K562 (cell line): ENCODE data around the gene TMEM41B. TPM values are rescaled to one million over a fixed set of nuclear protein-coding genes. Genes with fewer than 3 reads are reported as not detected.

Experiments
- ATAC-seq: fragments of 200-7000 bp; cut with Tn5 transposase; 3 replicates; pipeline ENCODE4 v1.9.1; 2020; ENCODE audit warnings: moderate library complexity
- Bru-seq: library from RNA; stranded (reverse); fragments of 400-500 nt; gene quantifications from one replicate; lab custom pipeline; 2021; lab: Mats Ljungman, UMichigan
- BruChase-seq, 2 experiments: library from RNA; stranded (reverse); fragments of 400-500 nt; gene quantifications; one replicate each; lab custom pipeline; 2021; lab: Mats Ljungman, UMichigan
- BruUV-seq: library from RNA; stranded (reverse); fragments of 400-500 nt; replicated peaks from 2 replicates; lab custom pipeline; 2021; lab: Mats Ljungman, UMichigan
- CTCF ChIA-PET: fragments of 300-600 bp; formaldehyde crosslinking; extraction: SDS; loops from one replicate; lab custom pipeline; 2021; ENCODE audit warnings: low intra/inter-chr PET ratio; lab: Yijun Ruan, JAX
- POLR2A ChIA-PET: fragments of 300-600, 350-650 bp; sonication (Branson Sonifier 250); formaldehyde crosslinking; extraction: SDS; loops from one replicate; lab custom pipeline; 2021; ENCODE audit warnings: antibody characterized with exemption, inconsistent platforms; lab: Yijun Ruan, JAX
- DNase-seq, 4 experiments: peaks; one replicate each; pipeline versions ENCODE4 v3.0.0 to v3.0.0-alpha.2; 2011 to 2018; ENCODE audit warnings: low spot score in 3 of 4, mixed read lengths in 3 of 4; ENCODE audit errors: extremely low read depth in 1 of 4
- FAIRE-seq: peaks from 2 replicates; lab custom pipeline; 2011; peaks lifted over from hg19 to GRCh38; lab: Jason Lieb, UNC
- H2AFZ ChIP-seq: 2 replicates; pipeline ENCODE4 v1.6.0; 2011; ENCODE audit warnings: low read depth, low read length, control low read depth, inconsistent platforms
- H3K27ac ChIP-seq: fragments of 200-600 bp; 3 replicates; pipeline ENCODE4 v1.8.0; 2011; ENCODE audit warnings: low read depth, mild to moderate bottlenecking, control low read depth, inconsistent platforms, low read length, moderate library complexity, mixed read lengths; ENCODE audit errors: extremely low read depth
- H3K27me3 ChIP-seq, 2 experiments: fragments of 300-600 bp in 1 of 2; 2 replicates in 1 of 2; 3 replicates in 1 of 2; pipeline versions ENCODE4 v1.6.0 to v1.8.0; 2011; ENCODE audit warnings: inconsistent platforms in 2 of 2, low read length in 2 of 2, mild to moderate bottlenecking in 1 of 2, mixed read lengths in 1 of 2, moderate library complexity in 1 of 2; ENCODE audit not compliant: control insufficient read depth in 2 of 2, insufficient read depth in 2 of 2
- H3K36me3 ChIP-seq: fragments of 300-600 bp; 3 replicates; pipeline ENCODE4 v1.8.0; 2011; ENCODE audit warnings: mild to moderate bottlenecking, low read length, inconsistent platforms; ENCODE audit not compliant: control insufficient read depth, insufficient read depth
- H3K4me1 ChIP-seq, 2 experiments: fragments of 200-600 bp in 1 of 2; replicated peaks in 1 of 2; 2 replicates in 1 of 2; 3 replicates in 1 of 2; pipeline versions ENCODE4 v1.5.1 to v1.8.0; 2011; ENCODE audit warnings: inconsistent platforms in 2 of 2, low read length in 2 of 2, mild to moderate bottlenecking in 1 of 2, mixed read lengths in 1 of 2, moderate library complexity in 1 of 2; ENCODE audit not compliant: control insufficient read depth in 2 of 2, insufficient read depth in 2 of 2
- H3K4me2 ChIP-seq: 2 replicates; pipeline ENCODE4 v1.6.1; 2011; ENCODE audit warnings: low read length, control low read depth, inconsistent platforms, mixed read lengths; ENCODE audit not compliant: insufficient read depth
- H3K4me3 ChIP-seq: fragments of 200-600 bp; sonication (generic), shearing (Covaris generic); 2 replicates; pipeline ENCODE4 v1.5.1; 2016; ENCODE audit warnings: control low read depth, inconsistent platforms
- H3K79me2 ChIP-seq: fragments of 200-600 bp; 3 replicates; pipeline ENCODE4 v1.8.0; 2011; ENCODE audit warnings: low read length, inconsistent platforms; ENCODE audit not compliant: control insufficient read depth, insufficient read depth
- H3K9ac ChIP-seq, 2 experiments: 2 replicates each; pipeline versions ENCODE4 v1.6.0 to v1.6.1; 2011; ENCODE audit warnings: low read depth in 2 of 2, low read length in 2 of 2, control low read depth in 1 of 2, inconsistent platforms in 1 of 2, mild to moderate bottlenecking in 1 of 2, mixed read lengths in 1 of 2; ENCODE audit not compliant: insufficient read depth in 1 of 2
- H3K9me1 ChIP-seq: one replicate; pipeline ENCODE4 v1.6.0; 2011; ENCODE audit warnings: inconsistent platforms, mild to moderate bottlenecking, low read length, moderate library complexity; ENCODE audit not compliant: control insufficient read depth, insufficient read depth
- H3K9me3 ChIP-seq: replicated peaks from 2 replicates; pipeline ENCODE4 v1.5.1; 2011; ENCODE audit warnings: low read depth, low read length, inconsistent platforms; ENCODE audit not compliant: control insufficient read depth, insufficient read depth
- H4K20me1 ChIP-seq: replicated peaks from 2 replicates; pipeline ENCODE4 v1.6.1; 2011; ENCODE audit warnings: low read length, inconsistent platforms, mixed read lengths; ENCODE audit not compliant: control insufficient read depth, insufficient read depth
- CREB1 ChIP-seq, 2 experiments: sonication (generic) in 1 of 2; formaldehyde crosslinking in 1 of 2; IDR thresholded peaks; 2 replicates each; pipeline versions ENCODE4 v1.6.1 to v1.8.0; 2012 to 2022; ENCODE audit warnings: inconsistent platforms in 1 of 2, mild to moderate bottlenecking in 1 of 2, missing genetic modification reagents in 1 of 2, moderate library complexity in 1 of 2
- GATAD2A ChIP-seq: fragments of 450-650 bp; IDR thresholded peaks from 2 replicates; pipeline ENCODE4 v1.6.1; 2017
- GTF3C2 ChIP-seq: IDR thresholded peaks from 3 replicates; pipeline ENCODE4 v1.6.1; 2011; ENCODE audit warnings: borderline replicate concordance, mild to moderate bottlenecking, moderate library complexity; ENCODE audit not compliant: insufficient read length; ENCODE audit errors: extremely low read depth
- IRF9 ChIP-seq: fragments of 450-650 bp; IDR thresholded peaks from 2 replicates; pipeline ENCODE4 v1.6.1; 2016; ENCODE audit warnings: missing biosample characterization, missing genetic modification characterization
- WGBS: fragments of 100-300 bp; shearing (Covaris generic); methylation state at CpG from one replicate; pipeline ENCODE4 v1.1.6; 2016; ENCODE audit warnings: low coverage, mixed read lengths; ENCODE audit not compliant: insufficient coverage; ENCODE audit errors: missing lambda C conversion rate; 5-methylcytosine and 5-hydroxymethylcytosine counted together
- in situ Hi-C: fragments of 300-500 bp; cut with MboI; formaldehyde crosslinking; loops from 4 replicates; pipeline ENCODE4 v1.15.0; 2018; ENCODE audit warnings: inconsistent platforms, mixed read lengths
- intact Hi-C: fragments of 100-400 bp; cut with micrococcal nuclease; formaldehyde crosslinking; loops from 2 replicates; pipeline ENCODE4 v1.14.2; 2022
- long read RNA-seq, 3 experiments: library from polyadenylated mRNA in 2 of 3; library from RNA in 1 of 3; unstranded in 2 of 3; stranded (forward) in 1 of 3; transcript quantifications; one replicate each; pipeline ENCODE4 v2.0.0, GENCODE V29; 2019 to 2022
- polyA minus RNA-seq, 3 experiments: library from RNA; depleted of rRNA, polyadenylated mRNA; stranded (reverse); fragments of >200 nt; gene quantifications; 2 replicates each; pipeline ENCODE4 v1.2.3, GENCODE V29; 2011
- polyA plus RNA-seq, 8 experiments: library from polyadenylated mRNA; depleted of rRNA in 4 of 8; stranded (reverse) in 5 of 8; unstranded in 3 of 8; fragments of >200 nt; fragmentation: Nextera tagmentation in 2 of 8; fragmentation: Illumina TruSeq in 1 of 8; extraction: Ambion mirVana in 2 of 8; extraction: Trizol in 1 of 8; gene quantifications; 2 replicates each; pipeline versions ENCODE4 v1.2.1 to v1.2.3, GENCODE V29; 2011 to 2014; ENCODE audit warnings: inconsistent platforms in 1 of 8, missing spikeins in 1 of 8
- total RNA-seq, 7 experiments: library from RNA; depleted of rRNA in 6 of 7; stranded (reverse); fragments of >200 nt in 6 of 7; fragmentation: Illumina TruSeq in 2 of 7; extraction: Trizol in 2 of 7; gene quantifications; 2 replicates each; pipeline versions ENCODE4 v1.2.1 to v1.2.3, GENCODE V29; 2011 to 2021; ENCODE audit warnings: low replicate concordance in 1 of 7
- TF ChIP-seq, protein P1 (sequence below): sonication (generic); formaldehyde crosslinking; IDR thresholded peaks from 2 replicates; pipeline ENCODE4 v1.8.1; 2023; ENCODE audit warnings: mild to moderate bottlenecking, missing genetic modification reagents

Gene TMEM41B, protein sequence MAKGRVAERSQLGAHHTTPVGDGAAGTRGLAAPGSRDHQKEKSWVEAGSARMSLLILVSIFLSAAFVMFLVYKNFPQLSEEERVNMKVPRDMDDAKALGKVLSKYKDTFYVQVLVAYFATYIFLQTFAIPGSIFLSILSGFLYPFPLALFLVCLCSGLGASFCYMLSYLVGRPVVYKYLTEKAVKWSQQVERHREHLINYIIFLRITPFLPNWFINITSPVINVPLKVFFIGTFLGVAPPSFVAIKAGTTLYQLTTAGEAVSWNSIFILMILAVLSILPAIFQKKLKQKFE
- 126 and 247 TPM in 2 replicates for total RNA-seq (2011; cell fraction: chromatin; rRNA removed; ENCODE audit: low replicate concordance)
- total RNA-seq (2011; cell fraction: nucleolus; rRNA removed), result 91.1 and 96.4 TPM in 2 replicates
- total RNA-seq (2011; cell fraction: nucleoplasm; rRNA removed), result 150 and 203 TPM in 2 replicates
- total RNA-seq (2014; rRNA removed) (58.5 and 65.8 TPM in 2 replicates), total RNA-seq (2014; rRNA removed; fragmentation: Illumina TruSeq; extraction: Trizol) (51.5 and 58.8 TPM in 2 replicates), total RNA-seq (2015; rRNA removed; fragmentation: Illumina TruSeq; extraction: Trizol) (34.5 and 37.0 TPM in 2 replicates), total RNA-seq (2021) (44.3 and 48.7 TPM in 2 replicates), polyA plus RNA-seq (2011; rRNA removed) (79.6 and 89.6 TPM in 2 replicates), polyA plus RNA-seq (2014; fragmentation: Illumina TruSeq; extraction: Trizol) (28.1 and 28.8 TPM in 2 replicates), polyA plus RNA-seq (2014; fragmentation: Nextera tagmentation; extraction: Ambion mirVana) (10 to 100 TPM; 17.1 to 24.7 TPM), polyA plus RNA-seq (2014; rRNA removed) (58.7 and 75.6 TPM in 2 replicates), polyA minus RNA-seq (2011; rRNA and poly(A)+ RNA removed) (48.1 and 48.6 TPM in 2 replicates), Bru-seq, nascent RNA (percentile 85 among the genes with signal in this experiment), BruChase-seq, experiment 1, labeled RNA remaining after a 2-hour chase (percentile 96 among the genes with signal in this experiment), BruChase-seq, experiment 2, labeled RNA remaining after a 6-hour chase (percentile 98 among the genes with signal in this experiment)
- polyA plus RNA-seq (2011; cell fraction: cytosol; rRNA removed), result 25.0 and 45.7 TPM in 2 replicates
- 60.6 and 87.8 TPM in 2 replicates for polyA plus RNA-seq (2011; cell fraction: nucleus; rRNA removed)
- polyA plus RNA-seq (2012), result 28.0 and 30.7 TPM in 2 replicates
- polyA minus RNA-seq (2011; cell fraction: cytosol; rRNA and poly(A)+ RNA removed), result 23.0 and 24.4 TPM in 2 replicates
- 34.3 and 57.6 TPM in 2 replicates for polyA minus RNA-seq (2011; cell fraction: nucleus; rRNA and poly(A)+ RNA removed)
- long read RNA-seq, experiment 1, transcript TMEM41B-204 (7 exons, 3,968 nt), result major isoform, 105 of 157 reads
- long read RNA-seq, experiment 1, transcript TMEM41B-201 (8 exons, 1,443 nt), result minor isoform, 5 of 157 reads
- long read RNA-seq, experiment 1, partial matches to known transcripts, result 2 of 157 reads
- long read RNA-seq, experiment 1, other reads (novel, unspliced or antisense), result 41 of 157 reads
- long read RNA-seq, experiment 2, partial matches to known transcripts, result 19 of 26 reads
- long read RNA-seq, experiment 2, other reads (novel, unspliced or antisense), result 6 of 26 reads
- long read RNA-seq, experiment 3, partial matches to known transcripts, result 2 of 19 reads
- long read RNA-seq, experiment 3, other reads (novel, unspliced or antisense), result 7 of 19 reads

GRCh38 chr11:9314291-9315077, at the start of gene TMEM41B:
Gene TMEM41B (minus strand): TSS chr11:9314593. CDS start chr11:9314441, 152 bp downstream.
- peak; percentile 98 for FAIRE-seq
- no TSS peak for BruUV-seq
- TF ChIP-seq, protein P1, sequence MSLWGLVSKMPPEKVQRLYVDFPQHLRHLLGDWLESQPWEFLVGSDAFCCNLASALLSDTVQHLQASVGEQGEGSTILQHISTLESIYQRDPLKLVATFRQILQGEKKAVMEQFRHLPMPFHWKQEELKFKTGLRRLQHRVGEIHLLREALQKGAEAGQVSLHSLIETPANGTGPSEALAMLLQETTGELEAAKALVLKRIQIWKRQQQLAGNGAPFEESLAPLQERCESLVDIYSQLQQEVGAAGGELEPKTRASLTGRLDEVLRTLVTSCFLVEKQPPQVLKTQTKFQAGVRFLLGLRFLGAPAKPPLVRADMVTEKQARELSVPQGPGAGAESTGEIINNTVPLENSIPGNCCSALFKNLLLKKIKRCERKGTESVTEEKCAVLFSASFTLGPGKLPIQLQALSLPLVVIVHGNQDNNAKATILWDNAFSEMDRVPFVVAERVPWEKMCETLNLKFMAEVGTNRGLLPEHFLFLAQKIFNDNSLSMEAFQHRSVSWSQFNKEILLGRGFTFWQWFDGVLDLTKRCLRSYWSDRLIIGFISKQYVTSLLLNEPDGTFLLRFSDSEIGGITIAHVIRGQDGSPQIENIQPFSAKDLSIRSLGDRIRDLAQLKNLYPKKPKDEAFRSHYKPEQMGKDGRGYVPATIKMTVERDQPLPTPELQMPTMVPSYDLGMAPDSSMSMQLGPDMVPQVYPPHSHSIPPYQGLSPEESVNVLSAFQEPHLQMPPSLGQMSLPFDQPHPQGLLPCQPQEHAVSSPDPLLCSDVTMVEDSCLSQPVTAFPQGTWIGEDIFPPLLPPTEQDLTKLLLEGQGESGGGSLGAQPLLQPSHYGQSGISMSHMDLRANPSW (CRISPR knock-in tag), result no peak; the same call in 1 of the 2 replicates
- TF ChIP-seq GTF3C2, result no peak
- TF ChIP-seq CREB1 (IDR thresholded peaks at IDR 0.05), result peak; percentile 95
- peak; percentile 93 for TF ChIP-seq CREB1 (CRISPR knock-in tag; IDR thresholded peaks at IDR 0.05)
- TF ChIP-seq IRF9 (tag), result no peak
- TF ChIP-seq GATAD2A, result no peak

More at GRCh38 chr11:9314291-9315077, at the start of gene TMEM41B:
- Histone ChIP-seq H3K27ac (peak within 1 kb of the TSS; percentile 100), H3K4me2 (peak within 1 kb of the TSS; percentile 99), H2AFZ (peak within 1 kb of the TSS; percentile 87), H3K79me2 (peaks cover 51% of the 10 kb centered on the region), H3K36me3 (peaks cover 16% of the 10 kb centered on the region; the same call in 2 of the 3 replicates), H3K27me3 (no peaks in the 10 kb centered on the region), H3K9me3 (0 out of 2 replicates have a peak, but pooled peaks cover under 1% of the 10 kb centered on the region), H3K4me1 (peaks cover 23 to 32% of the 10 kb centered on the region in 2 experiments), H3K9ac (peak within 1 kb of the TSS; percentile 96 to 99), H3K4me3 (peak within 1 kb of the TSS; percentile 97), H4K20me1 (peaks cover 5% of the 10 kb centered on the region; the same call in 1 of the 2 replicates), H3K9me1 (peaks cover 7% of the 10 kb centered on the region)
- ATAC-seq (peak; percentile 95), DNase-seq (peak; percentile 99)
- ChIA-PET POLR2A (interaction anchor here (0.6 to 2.1 kb wide), 26 partner anchors 9 to 395 kb away, joined by 3 to 18 read pairs (median 4); partner anchors contain the start of genes DENND5A, IPO7 and ZNF143), CTCF (no interaction called here)
- in situ Hi-C loops (loop anchor here (5.0 kb wide), 1 partner anchor 48 kb away; no protein-coding TSS in a partner anchor), intact Hi-C loops (loop anchor here (1.0 kb wide), 2 partner anchors 50 to 70 kb away; partner anchors contain the start of gene IPO7)
- WGBS, result under 1% methylated on average over 42 of the region's 71 CpGs
